OCI-LY3 (cell line): ENCODE measurements around the gene CAPN7.

Source experiments
- H2AFZ ChIP-seq: fragments of 200-600, 300-600 bp; shearing (Covaris generic); 2 replicates; pipeline ENCODE4 v1.6.0; 2014; ENCODE audit warnings: antibody characterized with exemption, low read depth, low read length
- H3K27ac ChIP-seq: fragments of 200-600, 300-600 bp; sonication (generic); 2 replicates; pipeline ENCODE4 v1.5.1; 2014; ENCODE audit warnings: mild to moderate bottlenecking, low read length, moderate library complexity, mixed read lengths
- H3K27me3 ChIP-seq: fragments of 200-600, 300-600 bp; sonication (generic); 2 replicates; pipeline ENCODE4 v1.6.1; 2014; ENCODE audit warnings: low read depth, low read length, mixed read lengths
- H3K36me3 ChIP-seq: fragments of 200-600, 300-600 bp; sonication (generic); replicated peaks from 2 replicates; pipeline ENCODE3; 2014; ENCODE audit warnings: low read depth, low read length, mixed read lengths
- H3K4me1 ChIP-seq: fragments of 300-600, 200-600 bp; sonication (generic); 2 replicates; pipeline ENCODE4 v1.6.1; 2014; ENCODE audit warnings: low read length, mixed read lengths
- H3K4me2 ChIP-seq: fragments of 200-600, 300-600 bp; sonication (generic); 2 replicates; pipeline ENCODE4 v1.6.1; 2014; ENCODE audit warnings: low read length, mixed read lengths
- H3K4me3 ChIP-seq: fragments of 300-600, 200-600 bp; sonication (generic); 2 replicates; pipeline ENCODE4 v1.5.1; 2014; ENCODE audit warnings: antibody characterized with exemption, mild to moderate bottlenecking, low read length, moderate library complexity
- H3K79me2 ChIP-seq: fragments of 300-600, 200-600 bp; shearing (Covaris generic); 2 replicates; pipeline ENCODE4 v1.6.1; 2014; ENCODE audit warnings: mild to moderate bottlenecking, low read length, mixed read lengths
- H3K9ac ChIP-seq: fragments of 300-600, 200-600 bp; shearing (Covaris generic); 2 replicates; pipeline ENCODE4 v1.6.0; 2014; ENCODE audit warnings: mild to moderate bottlenecking, low read length, moderate library complexity
- H3K9me3 ChIP-seq: fragments of 200-600, 300-600 bp; shearing (Covaris generic); 2 replicates; pipeline ENCODE4 v1.6.1; 2014; ENCODE audit warnings: low read length, mixed read lengths; ENCODE audit not compliant: insufficient read depth
- H4K20me1 ChIP-seq: fragments of 200-600, 300-600 bp; sonication (generic); 2 replicates; pipeline ENCODE4 v1.6.1; 2016; ENCODE audit warnings: low read length, mixed read lengths; ENCODE audit not compliant: insufficient read depth
- EZH2phosphoT487 ChIP-seq: fragments of 200-600 bp; shearing (Covaris generic); IDR thresholded peaks from 2 replicates; pipeline ENCODE4 v1.6.1; 2018; ENCODE audit warnings: antibody characterized with exemption, mixed run types, low read depth
- TF ChIP-seq, protein P1 (sequence below): fragments of 200-600, 300-600 bp; sonication (generic); IDR thresholded peaks from 2 replicates; pipeline ENCODE4 v1.5.1; 2014; ENCODE audit warnings: antibody characterized with exemption, low read length, low read depth

Gene CAPN7

DNA sequence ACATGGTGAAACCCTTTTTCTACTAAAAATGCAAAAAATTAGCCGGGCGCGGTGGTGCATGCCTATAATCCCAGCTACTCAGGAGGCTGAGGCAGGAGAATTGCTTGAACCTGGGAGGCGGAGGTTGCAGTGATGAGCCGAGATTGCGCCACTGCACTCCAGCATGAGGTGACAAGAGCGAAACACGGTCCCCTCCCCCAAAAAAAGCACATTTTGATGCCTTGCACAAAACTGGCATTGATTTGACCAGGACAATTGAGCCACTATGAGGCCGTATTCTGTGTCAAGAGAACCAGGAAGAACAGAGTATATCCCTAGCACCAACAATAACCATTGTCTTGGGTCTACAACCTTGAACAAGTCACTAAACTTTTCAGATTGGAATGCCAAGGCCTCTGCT is 75.8 kb downstream of the CAPN7 start:
- TF ChIP-seq EZH2phosphoT487 = no peak
- TF ChIP-seq, protein P1, sequence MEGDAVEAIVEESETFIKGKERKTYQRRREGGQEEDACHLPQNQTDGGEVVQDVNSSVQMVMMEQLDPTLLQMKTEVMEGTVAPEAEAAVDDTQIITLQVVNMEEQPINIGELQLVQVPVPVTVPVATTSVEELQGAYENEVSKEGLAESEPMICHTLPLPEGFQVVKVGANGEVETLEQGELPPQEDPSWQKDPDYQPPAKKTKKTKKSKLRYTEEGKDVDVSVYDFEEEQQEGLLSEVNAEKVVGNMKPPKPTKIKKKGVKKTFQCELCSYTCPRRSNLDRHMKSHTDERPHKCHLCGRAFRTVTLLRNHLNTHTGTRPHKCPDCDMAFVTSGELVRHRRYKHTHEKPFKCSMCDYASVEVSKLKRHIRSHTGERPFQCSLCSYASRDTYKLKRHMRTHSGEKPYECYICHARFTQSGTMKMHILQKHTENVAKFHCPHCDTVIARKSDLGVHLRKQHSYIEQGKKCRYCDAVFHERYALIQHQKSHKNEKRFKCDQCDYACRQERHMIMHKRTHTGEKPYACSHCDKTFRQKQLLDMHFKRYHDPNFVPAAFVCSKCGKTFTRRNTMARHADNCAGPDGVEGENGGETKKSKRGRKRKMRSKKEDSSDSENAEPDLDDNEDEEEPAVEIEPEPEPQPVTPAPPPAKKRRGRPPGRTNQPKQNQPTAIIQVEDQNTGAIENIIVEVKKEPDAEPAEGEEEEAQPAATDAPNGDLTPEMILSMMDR = no peak
- H4K20me1 ChIP-seq = peaks cover 91% of the 10 kb centered on the region
- H3K4me3 ChIP-seq = no peak overlapping the region
- no peak overlapping the region for H3K9ac ChIP-seq
- H3K27me3 ChIP-seq = no peaks in the 10 kb centered on the region
- no peak overlapping the region for H3K4me2 ChIP-seq
- no peaks in the 10 kb centered on the region for H3K9me3 ChIP-seq
- peaks cover 34% of the 10 kb centered on the region for H3K36me3 ChIP-seq
- peaks cover 94% of the 10 kb centered on the region for H3K79me2 ChIP-seq
- no peak overlapping the region for H3K27ac ChIP-seq
- peaks cover 18% of the 10 kb centered on the region for H3K4me1 ChIP-seq
- H2AFZ ChIP-seq = no peak overlapping the region

GRCh38 chr3:15283702-15284101 is 77.7 kb downstream of the CAPN7 start:
- H3K9ac ChIP-seq = no peak overlapping the region
- no peaks in the 10 kb centered on the region for H3K9me3 ChIP-seq
- no peak overlapping the region for H3K4me3 ChIP-seq
- H3K36me3 ChIP-seq = peaks cover 37% of the 10 kb centered on the region
- peaks cover 92% of the 10 kb centered on the region for H4K20me1 ChIP-seq
- no peak overlapping the region for H3K4me2 ChIP-seq
- peaks cover 18% of the 10 kb centered on the region for H3K4me1 ChIP-seq
- no peak for TF ChIP-seq EZH2phosphoT487
- TF ChIP-seq, protein P1 = no peak
- H3K79me2 ChIP-seq = peaks cover 95% of the 10 kb centered on the region
- H3K27me3 ChIP-seq = no peaks in the 10 kb centered on the region
- no peak overlapping the region for H3K27ac ChIP-seq
- H2AFZ ChIP-seq = no peak overlapping the region

DNA sequence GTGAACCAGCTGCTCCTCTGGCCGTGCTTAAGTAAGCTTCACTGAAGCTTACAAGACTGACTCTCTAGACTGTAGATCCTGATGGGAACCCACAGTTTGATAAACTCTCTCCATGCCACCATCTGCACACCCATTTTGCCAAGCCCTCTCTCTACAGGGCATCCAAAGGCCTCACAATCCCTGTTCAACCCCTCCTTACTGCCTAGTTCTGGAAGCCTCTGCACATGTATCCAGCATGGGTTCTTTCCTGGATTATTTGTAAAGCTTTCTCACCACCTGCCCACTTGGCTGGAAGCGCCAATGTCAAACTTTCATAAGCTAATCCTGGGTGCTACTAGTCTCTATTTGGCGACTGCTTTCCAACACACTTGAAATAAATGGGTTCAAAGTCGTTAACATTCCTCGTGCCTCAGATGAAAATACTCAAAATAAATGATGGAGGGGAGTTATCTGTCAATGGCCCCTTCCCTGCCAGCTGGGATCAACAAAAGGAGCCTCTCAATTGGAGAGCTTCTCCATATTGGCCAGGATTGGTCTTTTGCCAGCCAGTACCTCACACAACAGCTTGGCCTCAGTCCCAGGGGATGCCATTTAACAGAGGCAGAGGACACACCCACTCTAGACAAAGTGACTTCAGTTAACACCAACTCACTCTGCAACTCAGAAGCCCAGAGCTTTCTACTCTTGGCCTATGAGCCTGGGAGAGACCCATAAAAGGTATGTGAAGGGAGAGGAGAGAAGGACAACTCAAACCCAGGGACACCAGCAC is 78.3 kb downstream of the CAPN7 start:
- peaks cover 16% of the 10 kb centered on the region for H3K4me1 ChIP-seq
- H3K36me3 ChIP-seq = peaks cover 38% of the 10 kb centered on the region
- no peaks in the 10 kb centered on the region for H3K9me3 ChIP-seq
- H4K20me1 ChIP-seq = peaks cover 96% of the 10 kb centered on the region
- peaks cover 100% of the 10 kb centered on the region for H3K79me2 ChIP-seq
- H2AFZ ChIP-seq = no peak overlapping the region
- no peak overlapping the region for H3K4me2 ChIP-seq
- H3K27ac ChIP-seq = no peak overlapping the region
- H3K9ac ChIP-seq = no peak overlapping the region
- no peak for TF ChIP-seq EZH2phosphoT487
- TF ChIP-seq, protein P1 = no peak
- H3K4me3 ChIP-seq = no peak overlapping the region
- no peaks in the 10 kb centered on the region for H3K27me3 ChIP-seq

- Histone ChIP-seq H3K9ac (no peak overlapping the region), H3K4me2 (no peak overlapping the region), H3K27ac (no peak overlapping the region), H3K4me1 (peaks cover 6% of the 10 kb centered on the region), H3K4me3 (no peak overlapping the region), H4K20me1 (peaks cover 92% of the 10 kb centered on the region), H3K36me3 (peaks cover 44% of the 10 kb centered on the region), H3K27me3 (no peaks in the 10 kb centered on the region), H2AFZ (no peak overlapping the region), H3K79me2 (peaks cover 96% of the 10 kb centered on the region), H3K9me3 (no peaks in the 10 kb centered on the region)
- TF ChIP-seq, protein P1 = no peak
- no peak for TF ChIP-seq EZH2phosphoT487
Measured at GRCh38 chr3:15286022-15286421, 80.0 kb downstream of the CAPN7 start.
